Measurements from ENCODE around the gene BEAN1. TPM values are rescaled to one million over a fixed set of nuclear protein-coding genes. Genes with fewer than 3 reads are reported as not detected.

The BEAN1 gene
- total RNA-seq, 1 experiment from 2014 or later, result not detected

GRCh38 chr16:66524601-66525164 lies 97.6 kb downstream of the BEAN1 start:
- BruUV-seq (replicated peaks), result no TSS peak
- DNase-seq (ENCODE audit: low read depth, low spot score), result no peak
- intact Hi-C loops (cut with micrococcal nuclease; ENCODE audit: unreplicated experiment), result no loop called here
- no peak for TF ChIP-seq SIN3A (IDR thresholded peaks at IDR 0.05; ENCODE audit: borderline replicate concordance, insufficient read depth, low read depth, low read length)
- no peak for TF ChIP-seq REST (IDR thresholded peaks at IDR 0.05; ENCODE audit: insufficient read depth in 1 of 2, low read depth in 2 of 2, low read length in 1 of 2)
- no peak for TF ChIP-seq CTCF (IDR thresholded peaks at IDR 0.05)
- no peak for TF ChIP-seq POLR2AphosphoS5 (IDR thresholded peaks at IDR 0.05; ENCODE audit: low read depth, low read length)
- no peak for TF ChIP-seq TCF7L2 (IDR thresholded peaks at IDR 0.05; ENCODE audit: low read depth, low read length)
- Histone ChIP-seq H3K36me3 (ENCODE audit: control insufficient read depth, insufficient read depth, low read length) (no peaks in the 10 kb centered on the region), H3K27ac (ENCODE audit: low read length) (no peak overlapping the region), H3K4me3 (ENCODE audit: low read depth in 2 of 2, low read length in 2 of 2) (no peak overlapping the region), H3K9me3 (ENCODE audit: control insufficient read depth, insufficient read depth, low read depth, low read length) (no peaks in the 10 kb centered on the region), H3K4me1 (ENCODE audit: control insufficient read depth, insufficient read depth, low read length) (peaks cover 9% of the 10 kb centered on the region), H3K27me3 (ENCODE audit: control insufficient read depth, insufficient read depth, low read length) (no peaks in the 10 kb centered on the region)
- ChIA-PET CTCF (no interaction called here), POLR2A (no interaction called here)
- ATAC-seq, result no peak
- in situ Hi-C loops (cut with HindIII; ENCODE audit: low pct_unique_long_range_greater_than_20kb, low sequenced_read_pairs), result no loop called here

- POLR2A ChIA-PET, result no interaction called here
- peaks cover 9% of the 10 kb centered on the region for H3K4me1 ChIP-seq (ENCODE audit: control insufficient read depth, insufficient read depth, low read length)
- ATAC-seq (no peak), DNase-seq (ENCODE audit: low read depth, low spot score) (no peak)
- H3K27ac ChIP-seq (ENCODE audit: low read length), result no peak overlapping the region
- CTCF ChIA-PET, result no interaction called here
- H3K4me3 ChIP-seq (ENCODE audit: low read depth in 2 of 2, low read length in 2 of 2), result no peak overlapping the region
- no peaks in the 10 kb centered on the region for H3K27me3 ChIP-seq (ENCODE audit: control insufficient read depth, insufficient read depth, low read length)
- in situ Hi-C loops (cut with HindIII; ENCODE audit: low pct_unique_long_range_greater_than_20kb, low sequenced_read_pairs) (no loop called here), intact Hi-C loops (cut with micrococcal nuclease; ENCODE audit: unreplicated experiment) (no loop called here)
- TF ChIP-seq TCF7L2 (IDR thresholded peaks at IDR 0.05; ENCODE audit: low read depth, low read length) (no peak), CTCF (IDR thresholded peaks at IDR 0.05) (no peak), POLR2AphosphoS5 (IDR thresholded peaks at IDR 0.05; ENCODE audit: low read depth, low read length) (no peak), REST (IDR thresholded peaks at IDR 0.05; ENCODE audit: insufficient read depth in 1 of 2, low read depth in 2 of 2, low read length in 1 of 2) (no peak), SIN3A (IDR thresholded peaks at IDR 0.05; ENCODE audit: borderline replicate concordance, insufficient read depth, low read depth, low read length) (no peak)
- no peaks in the 10 kb centered on the region for H3K9me3 ChIP-seq (ENCODE audit: control insufficient read depth, insufficient read depth, low read depth, low read length)
- no TSS peak for BruUV-seq (replicated peaks)
- no peaks in the 10 kb centered on the region for H3K36me3 ChIP-seq (ENCODE audit: control insufficient read depth, insufficient read depth, low read length)
Measured at GRCh38 chr16:66525396-66526180, 98.5 kb downstream of the BEAN1 start.

Measured in Panc1 (cell line).